Stimulated activated memory B cell treated with anti-CD40 and anti-IgM and Interleukin-4, amounts not matched to agents 10 μg/mL and 1 μg/mL and 100 μg/mL, for 72 hours (primary cell): ENCODE results near the gene SGCD.

Experiments used
- ATAC-seq: fragments of 150-1000 bp; cut with Tn5 transposase; 2 replicates; pipeline ENCODE4 v1.10.0; 2021
- H3K27ac Mint-ChIP-seq: one replicate; pipeline ENCODE4 v1.8.0; 2022; ENCODE audit warnings: mild to moderate bottlenecking, mixed read lengths
- H3K27me3 Mint-ChIP-seq: one replicate; pipeline ENCODE4 v1.8.0; 2022; ENCODE audit warnings: mixed read lengths
- H3K36me3 Mint-ChIP-seq: one replicate; pipeline ENCODE4 v1.8.0; 2022; ENCODE audit warnings: mixed read lengths
- H3K4me1 Mint-ChIP-seq: one replicate; pipeline ENCODE4 v1.8.0; 2022; ENCODE audit warnings: mixed read lengths
- H3K4me3 Mint-ChIP-seq: one replicate; pipeline ENCODE4 v1.8.0; 2022; ENCODE audit warnings: mild to moderate bottlenecking, moderate library complexity, mixed read lengths
- H3K9me3 Mint-ChIP-seq: one replicate; pipeline ENCODE4 v1.8.0; 2022; ENCODE audit warnings: mixed read lengths

SGCD gene

DNA sequence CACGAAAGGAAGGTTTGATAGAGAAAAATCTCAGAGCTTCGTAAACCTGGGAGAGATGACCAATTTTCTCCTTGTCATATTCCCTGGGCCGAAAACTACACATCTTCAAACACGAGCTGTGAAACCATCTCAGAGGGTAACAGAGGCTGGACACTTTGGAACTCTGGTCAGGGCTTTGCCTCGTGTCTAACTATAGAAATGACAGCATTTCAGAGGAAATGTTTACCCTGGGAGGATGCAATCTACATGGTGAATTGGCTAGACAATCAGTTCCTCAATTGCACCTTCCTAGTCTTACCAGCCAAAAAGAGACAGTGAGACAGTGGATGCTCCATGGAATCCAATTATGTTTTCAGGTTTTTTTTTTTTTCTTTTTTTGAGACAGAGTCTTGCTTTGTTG, 414.6 kb downstream of the SGCD start:
- peaks cover 2% of the 10 kb centered on the region for H3K9me3 Mint-ChIP-seq
- no peak overlapping the region for H3K4me3 Mint-ChIP-seq
- H3K27ac Mint-ChIP-seq = no peak overlapping the region
- H3K27me3 Mint-ChIP-seq = peaks cover 25% of the 10 kb centered on the region
- no peaks in the 10 kb centered on the region for H3K36me3 Mint-ChIP-seq
- H3K4me1 Mint-ChIP-seq = no peaks in the 10 kb centered on the region
- no peak for ATAC-seq

DNA sequence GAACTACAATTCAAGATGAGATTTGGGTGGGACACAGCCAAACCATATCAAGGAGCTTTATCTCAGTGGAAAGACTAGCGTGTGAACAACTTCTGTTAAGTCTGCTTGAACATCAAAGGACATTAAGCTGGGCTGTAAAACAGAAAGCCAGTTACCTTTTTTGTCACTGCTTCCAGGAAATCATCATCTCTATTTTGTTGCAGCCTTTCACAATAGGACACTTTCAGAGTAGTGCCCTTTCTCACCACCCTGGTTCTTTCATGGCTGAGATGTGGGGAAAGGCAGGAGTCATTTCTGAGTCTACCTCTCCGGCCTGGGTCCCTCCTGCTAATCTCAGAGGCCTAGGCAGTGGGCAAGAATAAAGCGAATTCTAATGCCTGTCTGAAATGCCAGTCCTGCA, 426.9 kb downstream of the SGCD start:
- Mint-ChIP-seq H3K9me3 (no peaks in the 10 kb centered on the region), H3K27me3 (no peaks in the 10 kb centered on the region), H3K4me3 (no peak overlapping the region), H3K36me3 (no peaks in the 10 kb centered on the region), H3K4me1 (peaks cover 6% of the 10 kb centered on the region), H3K27ac (no peak overlapping the region)
- ATAC-seq = no peak

DNA sequence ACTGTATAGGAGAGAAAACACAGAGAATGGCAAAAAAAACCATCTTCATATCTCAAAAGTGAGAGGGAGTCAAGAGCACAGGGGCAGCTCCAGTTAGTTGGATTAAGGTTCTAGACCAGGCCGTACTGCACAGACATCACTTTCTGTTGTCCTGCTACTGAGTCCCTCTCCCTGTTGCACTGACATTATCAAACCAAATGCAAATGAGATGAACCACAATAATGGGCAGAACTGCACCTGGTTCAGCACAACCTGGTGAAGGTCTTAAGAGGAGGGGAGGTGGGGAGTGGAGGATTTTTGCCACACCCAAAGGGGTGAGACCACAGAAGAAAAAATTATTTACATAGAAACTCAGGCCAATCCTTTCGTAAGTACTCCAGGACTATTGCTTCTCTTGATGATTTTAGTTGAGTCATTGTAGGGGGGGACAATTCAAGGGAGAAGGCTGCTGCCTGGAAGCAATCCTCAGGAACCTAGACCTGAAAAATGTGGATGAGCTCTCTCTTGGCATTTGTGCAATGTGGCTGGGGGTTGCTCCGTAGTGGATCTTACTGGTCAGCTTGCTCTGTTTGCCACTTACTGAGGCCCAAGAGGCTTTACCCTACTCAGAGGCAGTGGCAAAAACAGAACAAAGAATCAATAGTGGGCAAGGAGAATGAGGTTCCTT, 428.6 kb downstream of the SGCD start:
- ATAC-seq = no peak
- peaks cover 5% of the 10 kb centered on the region for H3K27me3 Mint-ChIP-seq
- H3K36me3 Mint-ChIP-seq = no peaks in the 10 kb centered on the region
- H3K4me1 Mint-ChIP-seq = peaks cover 6% of the 10 kb centered on the region
- no peaks in the 10 kb centered on the region for H3K9me3 Mint-ChIP-seq
- no peak overlapping the region for H3K4me3 Mint-ChIP-seq
- no peak overlapping the region for H3K27ac Mint-ChIP-seq

DNA sequence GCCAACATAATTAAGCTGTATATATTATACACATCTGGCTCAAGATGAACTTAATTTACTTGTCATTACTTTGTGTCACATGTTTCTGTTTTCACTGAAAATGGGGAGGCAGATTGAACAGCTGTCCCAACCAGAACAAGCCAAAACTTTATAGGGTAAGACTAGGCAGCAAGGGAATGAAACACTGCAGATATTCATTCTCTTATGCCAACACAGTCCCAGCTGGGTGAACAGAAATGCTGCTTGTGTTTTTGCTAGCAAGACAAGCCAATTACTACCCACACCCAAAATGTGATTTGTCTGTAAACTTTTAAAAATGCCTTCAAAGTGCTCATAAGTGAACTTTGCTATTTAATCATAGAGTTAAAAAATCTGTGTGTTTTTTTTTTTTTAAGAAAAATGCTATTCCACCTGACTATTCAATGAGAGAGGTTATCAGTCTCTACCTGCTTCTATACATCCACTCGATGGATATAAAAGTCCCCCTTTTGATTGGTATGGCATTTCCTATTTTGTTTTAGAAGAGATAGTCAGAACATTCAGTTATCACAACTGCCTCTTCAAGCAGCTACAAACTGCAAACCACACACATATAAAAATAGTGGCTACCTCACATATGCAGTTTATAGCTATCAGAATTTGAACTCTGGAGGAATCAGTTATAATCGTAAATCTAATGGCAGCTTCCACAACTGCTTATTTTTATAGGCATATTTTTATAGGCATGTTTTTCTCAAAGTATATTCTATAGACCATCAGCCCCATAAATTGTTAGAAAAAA, 431.2 kb downstream of the SGCD start:
- Mint-ChIP-seq H3K27me3 (peaks cover 9% of the 10 kb centered on the region), H3K36me3 (no peaks in the 10 kb centered on the region), H3K4me1 (peaks cover 6% of the 10 kb centered on the region), H3K9me3 (no peaks in the 10 kb centered on the region), H3K4me3 (no peak overlapping the region), H3K27ac (no peak overlapping the region)
- ATAC-seq = no peak

DNA sequence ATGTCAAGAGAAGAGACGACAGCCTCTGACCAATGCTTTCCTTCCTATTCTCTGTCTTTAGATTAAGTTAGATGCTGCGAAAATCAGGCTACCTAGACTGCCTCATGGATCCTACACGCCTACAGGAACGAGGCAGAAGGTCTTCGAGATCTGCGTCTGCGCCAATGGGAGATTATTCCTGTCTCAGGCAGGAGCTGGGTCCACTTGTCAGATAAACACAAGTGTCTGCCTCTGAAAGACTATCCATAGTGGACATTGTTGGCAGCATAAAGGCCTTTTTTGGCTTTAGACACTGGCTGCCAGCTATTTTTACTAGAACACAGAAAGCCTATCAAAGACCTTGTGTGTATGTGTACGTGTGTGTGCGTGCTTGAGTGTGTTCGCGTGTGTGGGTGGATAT, 432.2 kb downstream of the SGCD start:
- Mint-ChIP-seq H3K4me1 (peaks cover 6% of the 10 kb centered on the region), H3K27ac (no peak overlapping the region), H3K4me3 (no peak overlapping the region), H3K27me3 (peaks cover 9% of the 10 kb centered on the region), H3K9me3 (no peaks in the 10 kb centered on the region), H3K36me3 (no peaks in the 10 kb centered on the region)
- no peak for ATAC-seq

DNA sequence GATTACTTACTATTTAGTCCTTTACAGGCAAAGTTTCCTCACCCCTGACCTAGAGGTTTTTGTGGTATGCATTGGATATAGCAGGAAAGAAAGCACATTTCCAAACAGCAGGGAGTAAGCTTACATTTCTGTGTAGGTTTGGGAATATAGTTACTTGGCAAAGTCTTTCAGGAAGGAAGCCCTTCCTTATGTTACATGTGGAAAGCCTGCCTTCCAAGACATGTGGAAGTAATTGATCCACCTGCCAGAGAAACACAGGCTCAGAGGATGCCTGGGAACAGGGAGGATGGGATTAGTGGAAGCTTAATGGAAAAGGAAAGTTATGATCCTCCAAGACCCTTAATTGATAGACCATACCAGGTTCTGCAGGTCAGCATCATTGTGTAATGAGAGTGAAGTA, 435.8 kb downstream of the SGCD start:
- peaks cover 21% of the 10 kb centered on the region for H3K27me3 Mint-ChIP-seq
- H3K27ac Mint-ChIP-seq = no peak overlapping the region
- no peaks in the 10 kb centered on the region for H3K36me3 Mint-ChIP-seq

DNA sequence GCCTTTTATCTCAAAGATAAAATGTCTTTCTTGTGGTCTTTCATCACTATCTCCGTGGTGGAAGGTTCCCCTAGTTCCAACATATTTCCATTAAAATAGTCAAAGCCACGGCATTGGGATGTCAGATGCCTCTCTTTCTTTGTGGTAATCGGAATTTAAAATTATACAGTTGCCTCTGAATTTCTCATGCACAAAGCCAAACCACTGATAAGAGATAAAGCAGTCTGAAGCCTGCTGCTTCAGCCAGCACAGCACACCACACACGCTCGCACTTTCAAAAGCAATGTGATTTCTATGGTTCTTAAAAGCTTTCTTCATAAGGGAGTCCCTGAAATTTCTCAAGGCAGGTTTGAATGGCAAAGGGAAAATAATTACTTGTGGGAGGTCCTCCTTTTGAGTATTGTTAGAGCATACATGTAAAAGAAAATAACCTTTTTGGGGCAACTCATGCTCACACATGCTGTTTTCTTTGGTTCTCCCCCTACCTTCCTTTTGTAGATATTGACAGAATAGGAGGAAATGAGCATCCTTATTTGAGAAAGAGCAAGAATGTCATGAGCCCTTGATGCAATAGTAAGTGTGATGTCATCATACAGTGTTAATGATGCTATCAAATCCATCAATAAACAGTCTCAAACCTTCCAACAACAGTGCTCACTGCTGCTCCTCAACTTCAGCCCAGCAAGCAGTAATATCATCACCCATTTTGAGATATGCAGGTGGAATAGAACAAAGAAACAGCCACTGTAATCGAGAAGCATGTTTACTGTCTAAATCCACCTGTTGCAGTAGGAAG, 437.4 kb downstream of the SGCD start:
- ATAC-seq = no peak
- Mint-ChIP-seq H3K27me3 (peaks cover 32% of the 10 kb centered on the region), H3K27ac (no peak overlapping the region), H3K36me3 (no peaks in the 10 kb centered on the region), H3K4me3 (no peak overlapping the region), H3K9me3 (no peaks in the 10 kb centered on the region), H3K4me1 (no peaks in the 10 kb centered on the region)

More for the DNA sequence above, 435.8 kb downstream of the SGCD start:
- no peak for ATAC-seq
- no peak overlapping the region for H3K4me3 Mint-ChIP-seq
- no peaks in the 10 kb centered on the region for H3K4me1 Mint-ChIP-seq
- H3K9me3 Mint-ChIP-seq = no peaks in the 10 kb centered on the region

DNA sequence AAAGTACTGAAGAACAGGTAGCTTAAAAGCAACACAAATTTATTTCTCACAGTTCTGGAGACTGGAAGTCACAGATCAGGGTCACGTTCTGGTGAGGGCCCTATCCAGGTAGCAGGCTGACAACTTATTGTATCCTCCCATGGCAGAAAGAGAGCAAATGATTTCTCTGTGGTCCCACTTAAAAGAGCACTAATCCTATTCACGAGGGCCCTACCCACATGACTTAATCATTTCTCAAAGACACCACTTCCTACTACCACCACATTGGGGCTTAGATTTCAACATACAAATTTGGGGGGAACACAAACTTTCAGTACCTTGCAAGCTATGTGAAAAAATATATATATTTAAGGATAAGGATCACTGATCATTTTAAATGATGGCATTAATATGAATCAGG, 447.3 kb downstream of the SGCD start:
- no peak overlapping the region for H3K4me3 Mint-ChIP-seq
- H3K27me3 Mint-ChIP-seq = peaks cover 28% of the 10 kb centered on the region
- no peak for ATAC-seq
- no peaks in the 10 kb centered on the region for H3K9me3 Mint-ChIP-seq
- no peak overlapping the region for H3K27ac Mint-ChIP-seq
- H3K36me3 Mint-ChIP-seq = no peaks in the 10 kb centered on the region
- no peaks in the 10 kb centered on the region for H3K4me1 Mint-ChIP-seq

DNA sequence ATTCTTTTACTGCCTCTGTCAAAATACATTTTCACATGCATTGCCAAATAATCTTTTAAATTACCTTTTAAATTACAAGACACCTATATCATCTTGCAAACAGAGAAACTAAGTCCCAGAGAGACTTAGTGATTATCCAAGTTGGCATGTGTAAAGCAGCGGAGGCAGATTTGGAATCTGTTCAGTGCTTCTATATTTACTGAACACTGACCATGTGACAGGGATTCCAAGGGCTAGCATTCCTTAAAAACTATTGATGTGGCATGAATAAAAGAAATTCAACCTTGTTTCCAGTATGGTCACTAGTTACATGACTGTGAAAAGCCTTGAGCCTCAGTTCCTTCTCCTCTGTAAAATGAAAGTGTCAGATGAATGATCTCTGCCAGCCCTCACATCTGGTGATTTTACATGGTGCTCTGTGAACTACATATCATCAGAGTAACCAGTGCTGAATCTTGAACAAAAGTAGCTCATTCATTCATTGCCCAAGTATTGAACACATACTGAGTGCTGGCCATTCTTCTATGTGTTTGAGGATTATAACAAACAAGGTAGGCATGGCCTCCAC, 451.3 kb downstream of the SGCD start:
- H3K9me3 Mint-ChIP-seq = no peaks in the 10 kb centered on the region
- H3K27me3 Mint-ChIP-seq = peaks cover 43% of the 10 kb centered on the region
- no peaks in the 10 kb centered on the region for H3K36me3 Mint-ChIP-seq
- no peaks in the 10 kb centered on the region for H3K4me1 Mint-ChIP-seq
- no peak overlapping the region for H3K4me3 Mint-ChIP-seq
- H3K27ac Mint-ChIP-seq = no peak overlapping the region
- no peak for ATAC-seq

DNA sequence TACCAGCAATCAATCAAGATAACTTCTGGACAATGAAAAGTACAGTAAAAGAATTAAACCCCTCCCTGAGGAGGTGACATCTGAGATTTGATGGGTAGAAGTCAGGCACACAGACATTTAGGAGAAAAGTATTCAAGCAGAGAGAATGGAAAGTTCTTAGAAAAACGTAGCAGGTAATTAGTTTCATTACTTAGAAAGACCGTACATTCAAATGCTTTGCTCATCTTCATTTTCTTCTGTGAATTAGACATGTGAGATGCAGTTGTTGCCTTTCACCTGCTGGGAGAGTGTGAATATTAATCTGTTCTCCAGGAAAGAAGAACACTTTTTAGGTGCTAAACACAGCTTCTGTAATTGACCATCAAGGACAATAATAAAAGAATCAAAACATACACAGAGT, 451.8 kb downstream of the SGCD start:
- ATAC-seq = no peak
- Mint-ChIP-seq H3K4me3 (no peak overlapping the region), H3K27ac (no peak overlapping the region), H3K27me3 (peaks cover 49% of the 10 kb centered on the region), H3K4me1 (no peaks in the 10 kb centered on the region), H3K9me3 (peaks cover 2% of the 10 kb centered on the region), H3K36me3 (peaks cover under 1% of the 10 kb centered on the region)

DNA sequence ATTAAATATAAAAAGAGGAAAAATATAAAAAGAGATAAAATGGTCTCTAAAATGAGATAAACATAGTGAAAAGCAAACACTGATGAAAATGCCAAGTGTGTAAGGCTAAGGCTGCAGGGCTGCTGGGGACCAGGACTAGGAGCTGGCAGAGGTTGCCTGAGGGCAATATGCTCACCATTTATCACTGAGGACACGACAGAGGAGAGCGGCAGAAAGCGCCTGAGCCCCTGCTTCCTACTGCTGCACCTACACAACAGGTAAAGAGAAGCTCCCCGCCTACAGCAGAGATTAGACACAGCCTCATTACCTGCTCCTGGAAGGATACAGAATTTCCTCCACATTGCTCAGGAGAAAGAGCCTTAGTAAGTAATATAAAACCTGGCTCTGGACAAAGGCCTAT, 452.5 kb downstream of the SGCD start:
- H3K27ac Mint-ChIP-seq = no peak overlapping the region
- peaks cover 6% of the 10 kb centered on the region for H3K9me3 Mint-ChIP-seq

DNA sequence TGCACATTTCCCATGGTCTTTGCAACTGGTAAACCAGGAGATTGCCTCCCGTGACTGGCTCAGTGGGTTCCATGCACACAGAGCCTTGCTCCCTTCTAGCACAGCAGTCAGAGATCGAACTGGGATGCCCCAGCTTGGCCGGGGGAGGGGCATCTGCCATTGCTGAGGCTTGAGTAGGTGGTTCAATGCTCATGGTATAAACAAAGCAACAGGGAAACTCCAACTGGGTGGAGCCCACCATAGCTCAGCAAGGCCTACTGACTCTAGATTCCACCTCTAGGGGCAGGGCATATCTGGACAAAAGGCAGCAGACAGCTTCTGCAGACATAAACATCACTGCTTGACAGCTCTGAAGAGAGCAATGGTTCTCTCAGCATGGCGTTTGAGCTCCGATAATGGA, 456.1 kb downstream of the SGCD start:
- no peak overlapping the region for H3K27ac Mint-ChIP-seq
- no peak overlapping the region for H3K4me3 Mint-ChIP-seq
- peaks cover 9% of the 10 kb centered on the region for H3K9me3 Mint-ChIP-seq
- peaks cover 51% of the 10 kb centered on the region for H3K27me3 Mint-ChIP-seq
- peaks cover 5% of the 10 kb centered on the region for H3K36me3 Mint-ChIP-seq
- no peaks in the 10 kb centered on the region for H3K4me1 Mint-ChIP-seq
- ATAC-seq = no peak

More for the DNA sequence above, 452.5 kb downstream of the SGCD start:
- H3K36me3 Mint-ChIP-seq = peaks cover 5% of the 10 kb centered on the region
- no peaks in the 10 kb centered on the region for H3K4me1 Mint-ChIP-seq
- no peak for ATAC-seq
- H3K27me3 Mint-ChIP-seq = peaks cover 55% of the 10 kb centered on the region
- H3K4me3 Mint-ChIP-seq = no peak overlapping the region

DNA sequence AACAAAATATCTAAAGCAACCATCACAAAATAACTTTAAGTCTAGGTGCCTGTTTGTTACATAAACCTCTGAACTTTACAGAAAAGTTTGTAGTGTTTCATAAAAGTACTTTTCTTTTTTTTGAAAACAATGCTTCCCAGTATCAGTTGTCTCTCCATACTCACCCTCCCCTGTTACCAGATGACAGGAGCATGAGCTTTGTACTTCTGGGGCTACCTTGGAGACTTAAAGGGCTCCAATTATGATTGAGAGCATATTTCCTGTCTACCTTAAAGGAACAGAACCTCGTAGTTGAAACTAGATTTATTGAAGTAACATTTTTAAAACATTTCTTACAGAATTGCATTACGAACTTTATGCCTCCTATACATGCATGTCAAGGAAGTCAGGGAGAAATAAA, 467.7 kb downstream of the SGCD start:
- Mint-ChIP-seq H3K27me3 (no peaks in the 10 kb centered on the region), H3K36me3 (no peaks in the 10 kb centered on the region), H3K4me3 (no peak overlapping the region), H3K27ac (no peak overlapping the region), H3K4me1 (no peaks in the 10 kb centered on the region), H3K9me3 (peaks cover 3% of the 10 kb centered on the region)
- ATAC-seq = no peak

DNA sequence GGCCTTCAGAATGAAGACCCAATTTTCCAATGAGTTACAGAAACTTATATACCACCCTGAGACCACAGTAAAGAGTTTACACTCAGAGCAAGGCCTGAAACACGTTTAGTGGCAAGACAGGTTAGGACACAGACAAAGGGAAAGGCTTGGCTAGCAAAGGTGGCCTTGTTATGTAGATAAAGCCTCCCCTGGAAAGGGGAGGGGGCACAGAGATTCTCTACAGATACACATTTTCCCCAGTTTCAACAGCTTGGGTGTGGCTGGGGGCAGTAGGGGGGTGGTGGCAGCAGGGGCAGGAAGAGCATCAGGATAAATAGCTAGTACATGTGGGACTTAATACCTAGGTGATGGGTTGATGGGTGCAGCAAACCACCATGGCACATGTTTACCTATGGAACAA, 471.2 kb downstream of the SGCD start:
- no peak overlapping the region for H3K4me3 Mint-ChIP-seq
- ATAC-seq = no peak
- H3K9me3 Mint-ChIP-seq = no peaks in the 10 kb centered on the region
- no peaks in the 10 kb centered on the region for H3K36me3 Mint-ChIP-seq
- no peaks in the 10 kb centered on the region for H3K4me1 Mint-ChIP-seq
- H3K27me3 Mint-ChIP-seq = peaks cover 21% of the 10 kb centered on the region
- H3K27ac Mint-ChIP-seq = no peak overlapping the region

DNA sequence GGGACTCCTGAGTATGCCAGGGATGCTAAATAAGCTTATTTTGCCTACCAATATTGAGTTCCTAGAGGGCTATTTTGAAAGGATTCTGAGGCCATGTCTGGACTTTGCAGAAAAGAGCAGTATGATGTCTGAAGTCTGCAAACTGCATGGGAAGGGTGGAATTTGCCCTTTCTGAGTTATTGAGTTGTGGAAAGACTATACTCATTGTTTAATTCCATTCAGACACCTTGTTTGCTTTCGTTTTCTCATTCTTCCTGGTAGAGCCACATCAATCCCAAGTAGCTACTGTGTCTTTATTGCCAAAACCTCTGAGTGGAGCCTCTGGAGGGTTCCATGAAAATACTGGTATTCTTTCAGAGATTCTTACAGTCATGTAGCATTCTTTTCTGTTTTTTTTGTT, 472.2 kb downstream of the SGCD start:
- Mint-ChIP-seq H3K27me3 (peaks cover 27% of the 10 kb centered on the region), H3K9me3 (no peaks in the 10 kb centered on the region), H3K27ac (no peak overlapping the region), H3K4me3 (no peak overlapping the region), H3K36me3 (no peaks in the 10 kb centered on the region), H3K4me1 (no peaks in the 10 kb centered on the region)
- no peak for ATAC-seq
